Retinal pigment epithelial cell (primary cell): ENCODE data around the gene OR51B4.
"Not testable (repeated sequence)": the region's sequence is repeated elsewhere in the genome, so short reads cannot be mapped to it uniquely, and the experiment has no call there.

ENCODE experiments used
- DNase-seq: peaks from one replicate; pipeline ENCODE4 v3.0.0-alpha.2; 2010; ENCODE audit warnings: low read depth
- H3K4me3 ChIP-seq: 2 replicates; pipeline ENCODE4 v1.5.1; 2011; ENCODE audit warnings: mild to moderate bottlenecking, low read length, control low read depth, moderate library complexity
- CTCF ChIP-seq: conservative IDR thresholded peaks from 2 replicates; pipeline ENCODE4 v1.5.1; 2011; ENCODE audit warnings: low read depth, low read length, control low read depth, inconsistent platforms

OR51B4 gene

DNA sequence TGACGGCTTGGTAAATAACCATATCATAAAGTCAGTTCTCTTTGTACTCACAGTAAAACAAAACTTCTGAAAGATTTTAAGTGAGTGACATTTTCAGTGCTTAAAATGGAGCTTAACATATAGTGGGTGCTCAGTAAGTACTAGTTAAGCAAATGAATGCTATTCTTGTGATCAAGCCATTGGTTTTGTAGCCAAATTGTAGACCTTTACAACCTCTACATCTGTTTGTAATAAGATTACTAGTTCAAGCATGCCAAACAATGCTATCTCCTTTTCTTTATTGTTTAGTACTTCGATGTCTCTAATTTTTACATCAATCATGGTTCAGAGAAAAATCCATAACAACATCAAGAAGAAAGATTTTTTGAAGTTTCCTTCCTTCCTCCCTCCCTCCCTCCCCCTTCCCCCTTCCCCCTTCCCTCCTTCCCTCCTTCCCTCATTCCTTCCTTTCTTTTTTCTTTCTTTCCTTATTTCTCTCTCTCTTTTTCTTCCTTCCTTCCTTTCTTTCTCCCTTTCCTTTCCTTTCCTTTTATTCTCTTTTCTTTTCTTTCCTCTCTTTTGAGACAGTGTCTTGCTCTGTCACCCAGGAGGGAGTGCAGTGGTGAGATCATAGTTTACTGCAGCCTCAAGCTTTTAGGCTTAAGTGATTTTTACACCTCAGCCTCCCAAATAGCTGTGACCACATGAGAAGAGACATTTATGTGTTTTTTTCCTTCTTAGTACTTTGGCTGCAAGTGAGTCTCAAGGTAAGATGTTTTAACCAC lies 5.7 kb upstream of the OR51B4 start:
- DNase-seq: no peak
- H3K4me3 ChIP-seq: no peak overlapping the region
- no peak for TF ChIP-seq CTCF

GRCh38 chr11:5304046-5304445 lies 2.3 kb upstream of the OR51B4 start:
- no peak for TF ChIP-seq CTCF
- DNase-seq: no peak
- no peak overlapping the region for H3K4me3 ChIP-seq

- no peak for DNase-seq
- no peak for TF ChIP-seq CTCF
- H3K4me3 ChIP-seq: no peak overlapping the region
Measured at GRCh38 chr11:5303626-5304025, 1.9 kb upstream of the OR51B4 start.

DNA sequence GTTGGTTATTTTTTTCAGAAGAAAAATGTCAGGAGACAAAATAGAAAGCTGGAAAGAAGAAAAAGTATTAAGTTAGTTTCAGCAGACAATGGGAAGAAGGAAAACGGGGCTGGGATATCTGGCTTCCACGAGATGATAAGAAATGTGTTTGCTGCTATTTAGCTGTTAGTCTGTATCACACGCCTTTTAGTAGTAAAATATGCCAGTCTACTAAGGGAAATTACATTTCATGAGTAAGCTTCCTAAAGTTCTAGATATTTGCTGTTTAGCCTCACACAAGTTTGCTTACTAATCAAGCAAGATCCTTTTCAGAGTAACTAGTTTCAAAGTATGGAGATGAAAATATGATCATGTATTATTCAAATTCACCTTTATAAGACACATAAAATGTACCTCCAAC lies 1.5 kb downstream of the OR51B4 start:
- no peak for DNase-seq
- no peak for TF ChIP-seq CTCF

DNA sequence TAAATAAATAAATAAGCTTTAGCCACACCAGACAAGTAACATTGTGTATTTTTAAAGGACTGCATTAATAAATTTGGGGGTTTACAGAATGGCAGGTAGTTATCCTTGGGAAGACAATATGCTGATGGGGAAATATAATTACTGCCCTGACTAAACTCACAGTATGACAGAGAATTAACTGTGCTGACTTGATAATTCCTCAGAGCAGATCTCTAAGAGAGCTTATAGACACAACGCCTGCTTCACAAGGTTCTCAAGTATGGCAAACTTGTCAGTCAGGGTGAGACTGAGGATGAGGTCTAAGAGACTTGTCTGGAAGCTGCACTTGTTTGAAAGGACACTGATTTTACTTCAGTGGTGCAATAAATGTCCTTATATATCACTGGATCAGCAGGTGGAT lies 3.3 kb downstream of the OR51B4 start:
- DNase-seq: no peak
- TF ChIP-seq CTCF: no peak
- no peak overlapping the region for H3K4me3 ChIP-seq

More for the DNA sequence above, 1.5 kb downstream of the OR51B4 start:
- no peak overlapping the region for H3K4me3 ChIP-seq

- no peak for TF ChIP-seq CTCF
- H3K4me3 ChIP-seq: no peak overlapping the region
- no peak for DNase-seq
Measured at GRCh38 chr11:5297721-5298323, 3.9 kb downstream of the OR51B4 start.

- not testable (repeated sequence) for H3K4me3 ChIP-seq, DNase-seq
Measured at GRCh38 chr11:5294342-5294995, 7.3 kb downstream of the OR51B4 start.
